NOMO-1 treated with DMSO at 0.1 percent for 48 hours (cell line): ENCODE measurements around the gene UQCC2.

ENCODE experiments used
- DNase-seq: peaks from one replicate; lab custom pipeline; 2025; ENCODE audit not compliant: unreplicated experiment; lab: John Stamatoyannopoulos, UW

Gene UQCC2

GRCh38 chr6:33677689-33678088 lies 33.8 kb downstream of the UQCC2 start:
- DNase-seq, result no peak

- no peak for DNase-seq
These were observed 34.3 kb downstream of the UQCC2 start for GRCh38 chr6:33677143-33677660.

- DNase-seq, result no peak
These were observed 34.9 kb downstream of the UQCC2 start for GRCh38 chr6:33676416-33677142.

- DNase-seq, result no peak
These were observed 35.5 kb downstream of the UQCC2 start for GRCh38 chr6:33675968-33676367.

GRCh38 chr6:33673851-33674250 lies 37.6 kb downstream of the UQCC2 start:
- no peak for DNase-seq

- no peak for DNase-seq
These were observed 38.7 kb downstream of the UQCC2 start for GRCh38 chr6:33672808-33673207.

GRCh38 chr6:33671744-33672072 lies 39.8 kb downstream of the UQCC2 start:
- DNase-seq, result no peak

- no peak for DNase-seq
These were observed 40.3 kb downstream of the UQCC2 start for GRCh38 chr6:33670971-33671743.

GRCh38 chr6:33670086-33670660 lies 41.3 kb downstream of the UQCC2 start:
- DNase-seq, result no peak

GRCh38 chr6:33668914-33669313 lies 42.6 kb downstream of the UQCC2 start:
- no peak for DNase-seq

GRCh38 chr6:33668328-33668727 lies 43.2 kb downstream of the UQCC2 start:
- DNase-seq, result no peak

- no peak for DNase-seq
These were observed 43.7 kb downstream of the UQCC2 start for GRCh38 chr6:33667776-33668175.

- DNase-seq, result no peak
These were observed 44.4 kb downstream of the UQCC2 start for GRCh38 chr6:33667072-33667471.

GRCh38 chr6:33665957-33666356 lies 45.5 kb downstream of the UQCC2 start:
- no peak for DNase-seq

GRCh38 chr6:33664506-33665057 lies 46.9 kb downstream of the UQCC2 start:
- no peak for DNase-seq

- DNase-seq, result no peak
These were observed 47.6 kb downstream of the UQCC2 start for GRCh38 chr6:33663727-33664449.

- DNase-seq, result no peak
These were observed 48.5 kb downstream of the UQCC2 start for GRCh38 chr6:33663028-33663427.

- no peak for DNase-seq
These were observed 49.2 kb downstream of the UQCC2 start for GRCh38 chr6:33662318-33662717.

- no peak for DNase-seq
These were observed 50.2 kb downstream of the UQCC2 start for GRCh38 chr6:33661106-33661838.

- no peak for DNase-seq
These were observed 51.5 kb downstream of the UQCC2 start for GRCh38 chr6:33659986-33660385.
